H9 (cell line): ENCODE measurements around the gene CAMTA1. TPM values are rescaled to one million over a fixed set of nuclear protein-coding genes. Genes with fewer than 3 reads are reported as not detected.

ENCODE experiments used
- DNase-seq: peaks from one replicate; pipeline ENCODE4 v3.0.0-alpha.2; 2017
- H2AFZ ChIP-seq: one replicate; pipeline ENCODE4 v1.6.1; 2013; ENCODE audit warnings: mild to moderate bottlenecking, low read length, control low read depth, moderate library complexity
- H2AK5ac ChIP-seq: 2 replicates; pipeline ENCODE4 v1.6.1; 2013; ENCODE audit warnings: low read length, control low read depth, mixed read lengths; ENCODE audit not compliant: insufficient read length
- H2BK120ac ChIP-seq: one replicate; pipeline ENCODE4 v1.6.1; 2013; ENCODE audit warnings: low read depth, mild to moderate bottlenecking, low read length, control low read depth, inconsistent platforms; ENCODE audit not compliant: poor library complexity, severe bottlenecking
- H2BK12ac ChIP-seq: 2 replicates; pipeline ENCODE4 v1.6.1; 2013; ENCODE audit warnings: low read length, control low read depth, mixed read lengths, low read depth; ENCODE audit not compliant: insufficient read length
- H2BK15ac ChIP-seq: 2 replicates; pipeline ENCODE4 v1.6.1; 2013; ENCODE audit warnings: low read depth, low read length, control low read depth
- H2BK20ac ChIP-seq: one replicate; pipeline ENCODE4 v1.6.1; 2013; ENCODE audit warnings: low read depth, mild to moderate bottlenecking, low read length, control low read depth, inconsistent platforms; ENCODE audit not compliant: poor library complexity, severe bottlenecking
- H2BK5ac ChIP-seq: 2 replicates; pipeline ENCODE4 v1.6.1; 2013; ENCODE audit warnings: low read length, control low read depth, mixed read lengths; ENCODE audit not compliant: insufficient read length
- H3K14ac ChIP-seq: 2 replicates; pipeline ENCODE4 v1.6.1; 2013; ENCODE audit warnings: low read length, control low read depth; ENCODE audit not compliant: insufficient read depth
- H3K18ac ChIP-seq: 2 replicates; pipeline ENCODE4 v1.6.1; 2013; ENCODE audit warnings: low read depth, mild to moderate bottlenecking, mixed read lengths, low read length, control low read depth; ENCODE audit not compliant: insufficient read length
- H3K23ac ChIP-seq: 2 replicates; pipeline ENCODE4 v1.6.1; 2013; ENCODE audit warnings: low read length, control low read depth, mixed read lengths, low read depth; ENCODE audit not compliant: insufficient read length
- H3K23me2 ChIP-seq: 2 replicates; pipeline ENCODE4 v1.6.1; 2013; ENCODE audit warnings: low read depth, mild to moderate bottlenecking, mixed read lengths, low read length, control low read depth; ENCODE audit not compliant: insufficient read length, poor library complexity, severe bottlenecking
- H3K27ac ChIP-seq: 2 replicates; pipeline ENCODE4 v1.5.1; 2013; ENCODE audit warnings: low read length, control low read depth, mixed read lengths, low read depth; ENCODE audit not compliant: insufficient read length
- H3K27me3 ChIP-seq: 2 replicates; pipeline ENCODE4 v1.6.1; 2013; ENCODE audit warnings: low read length, control low read depth, inconsistent platforms; ENCODE audit not compliant: insufficient read depth
- H3K4ac ChIP-seq: 2 replicates; pipeline ENCODE4 v1.6.1; 2013; ENCODE audit warnings: low read depth, mild to moderate bottlenecking, control low read depth, inconsistent platforms, low read length, moderate library complexity
- H3K4me1 ChIP-seq: 2 replicates; pipeline ENCODE4 v1.6.1; 2013; ENCODE audit warnings: low read length, control low read depth, inconsistent platforms; ENCODE audit not compliant: insufficient read depth
- H3K4me2 ChIP-seq: 2 replicates; pipeline ENCODE4 v1.6.1; 2013; ENCODE audit warnings: low read length, control low read depth, mixed read lengths; ENCODE audit not compliant: insufficient read length, insufficient read depth
- H3K56ac ChIP-seq: 2 replicates; pipeline ENCODE4 v1.6.1; 2013; ENCODE audit warnings: low read depth, mild to moderate bottlenecking, mixed read lengths, low read length, control low read depth; ENCODE audit not compliant: insufficient read length
- H3K79me1 ChIP-seq: 2 replicates; pipeline ENCODE4 v1.6.1; 2013; ENCODE audit warnings: low read depth, mild to moderate bottlenecking, moderate library complexity, low read length, control low read depth, inconsistent platforms; ENCODE audit not compliant: insufficient read depth, poor library complexity, severe bottlenecking
- H3K79me2 ChIP-seq: 2 replicates; pipeline ENCODE4 v1.6.1; 2013; ENCODE audit warnings: low read length, control low read depth, inconsistent platforms; ENCODE audit not compliant: insufficient read depth
- H3K9ac ChIP-seq: 2 replicates; pipeline ENCODE4 v1.6.1; 2013; ENCODE audit warnings: low read length, control low read depth, mixed read lengths; ENCODE audit not compliant: insufficient read length; ENCODE audit errors: extremely low read depth
- H3K9me3 ChIP-seq: one replicate; pipeline ENCODE4 v1.6.1; 2013; ENCODE audit warnings: low read depth, low read length, inconsistent platforms; ENCODE audit not compliant: control insufficient read depth
- H3T11ph ChIP-seq: one replicate; pipeline ENCODE4 v1.6.1; 2013; ENCODE audit warnings: mild to moderate bottlenecking, low read length, control low read depth, inconsistent platforms
- H4K20me1 ChIP-seq: one replicate; pipeline ENCODE4 v1.6.1; 2013; ENCODE audit not compliant: control insufficient read depth, insufficient read length, insufficient read depth
- H4K5ac ChIP-seq: 2 replicates; pipeline ENCODE4 v1.6.1; 2013; ENCODE audit warnings: low read depth, mild to moderate bottlenecking, mixed read lengths, low read length, control low read depth; ENCODE audit not compliant: insufficient read length
- H4K8ac ChIP-seq: replicated peaks from 2 replicates; pipeline ENCODE4 v1.6.1; 2013; ENCODE audit warnings: low read length, control low read depth, mixed read lengths, low read depth; ENCODE audit not compliant: insufficient read length
- H4K91ac ChIP-seq: 2 replicates; pipeline ENCODE4 v1.6.1; 2013; ENCODE audit warnings: low read depth, mild to moderate bottlenecking, moderate library complexity, mixed read lengths, low read length, control low read depth; ENCODE audit not compliant: insufficient read length
- H3K27ac Mint-ChIP-seq, 3 experiments: 2 replicates in 2 of 3; 3 replicates in 1 of 3; pipeline ENCODE4 v1.8.0; 2020 to 2021; ENCODE audit warnings: mixed read lengths in 3 of 3, mild to moderate bottlenecking in 1 of 3, moderate library complexity in 1 of 3
- H3K27me3 Mint-ChIP-seq: 2 replicates; pipeline ENCODE4 v1.8.0; 2021; ENCODE audit warnings: low read depth, mild to moderate bottlenecking, moderate library complexity, mixed read lengths
- H3K36me3 Mint-ChIP-seq, 3 experiments: 2 replicates in 2 of 3; 3 replicates in 1 of 3; pipeline ENCODE4 v1.8.0; 2020 to 2021; ENCODE audit warnings: low read depth in 3 of 3, mixed read lengths in 3 of 3; ENCODE audit not compliant: insufficient read depth in 1 of 3
- H3K4me1 Mint-ChIP-seq, 2 experiments: 2 replicates each; pipeline ENCODE4 v1.8.0; 2020; ENCODE audit warnings: mixed read lengths in 2 of 2
- H3K4me3 Mint-ChIP-seq, 2 experiments: 2 replicates in 1 of 2; 3 replicates in 1 of 2; pipeline ENCODE4 v1.8.0; 2020 to 2021; ENCODE audit warnings: mild to moderate bottlenecking in 2 of 2, mixed read lengths in 2 of 2, moderate library complexity in 1 of 2
- H3K9me3 Mint-ChIP-seq, 2 experiments: 2 replicates in 1 of 2; 3 replicates in 1 of 2; pipeline ENCODE4 v1.8.0; 2020; ENCODE audit warnings: mild to moderate bottlenecking in 2 of 2, mixed read lengths in 2 of 2, moderate library complexity in 1 of 2
- WGBS: extraction: QIAGEN DNeasy Blood & Tissue Kit; methylation state at CpG from one replicate; pipeline ENCODE4 v1.1.7; 2013; ENCODE audit warnings: missing lambda C conversion rate, low lambda C conversion rate, mixed read lengths; ENCODE audit not compliant: insufficient read length; ENCODE audit errors: extremely low coverage; 5-methylcytosine and 5-hydroxymethylcytosine counted together
- total RNA-seq: library from RNA; stranded (reverse); gene quantifications from 2 replicates; pipeline ENCODE4 v1.2.1, GENCODE V29; 2021
- TF ChIP-seq, protein P1 (sequence below): fragments of 200-600 bp; sonication (generic); conservative IDR thresholded peaks from 3 replicates; pipeline ENCODE4 v1.8.0; 2021; ENCODE audit warnings: antibody characterized with exemption, mild to moderate bottlenecking

The CAMTA1 gene
- total RNA-seq, 1 experiment from 2014 or later: 115 TPM

DNA sequence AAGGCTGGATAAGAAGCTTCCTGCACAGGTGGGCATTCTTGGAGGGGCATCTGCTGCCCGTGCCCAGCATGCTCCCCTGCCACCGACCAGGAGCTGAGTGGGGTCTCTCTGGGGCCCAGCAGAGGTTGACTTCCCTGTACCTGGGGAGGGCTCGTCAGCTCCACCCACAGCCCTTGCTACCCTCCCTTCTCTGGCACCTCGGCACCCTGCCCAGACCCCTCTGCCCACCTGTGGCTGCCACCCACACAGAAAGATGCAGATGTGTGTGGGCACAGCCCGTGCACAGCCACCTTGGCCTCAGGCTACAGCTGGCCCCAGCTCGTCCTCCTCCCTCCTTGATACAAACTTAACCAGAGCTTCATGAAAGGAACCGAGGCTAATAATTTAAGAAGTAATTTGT lies 744.7 kb downstream of the CAMTA1 start:
- no peak overlapping the region for H2BK20ac ChIP-seq
- Mint-ChIP-seq H3K4me1 (peaks cover 16 to 28% of the 10 kb centered on the region in 2 experiments), H3K36me3 (no peaks in the 10 kb centered on the region), H3K27ac (no peak overlapping the region), H3K27me3 (no peaks in the 10 kb centered on the region), H3K9me3 (no peaks in the 10 kb centered on the region; a peak in 1 of 5 replicates), H3K4me3 (no peak overlapping the region)
- H3K4me1 ChIP-seq: no peaks in the 10 kb centered on the region
- no peaks in the 10 kb centered on the region for H3K27me3 ChIP-seq
- no peak overlapping the region for H4K8ac ChIP-seq
- H4K20me1 ChIP-seq: no peaks in the 10 kb centered on the region
- no peaks in the 10 kb centered on the region for H3K9me3 ChIP-seq
- H3K4me2 ChIP-seq: no peak overlapping the region
- TF ChIP-seq, protein P1, sequence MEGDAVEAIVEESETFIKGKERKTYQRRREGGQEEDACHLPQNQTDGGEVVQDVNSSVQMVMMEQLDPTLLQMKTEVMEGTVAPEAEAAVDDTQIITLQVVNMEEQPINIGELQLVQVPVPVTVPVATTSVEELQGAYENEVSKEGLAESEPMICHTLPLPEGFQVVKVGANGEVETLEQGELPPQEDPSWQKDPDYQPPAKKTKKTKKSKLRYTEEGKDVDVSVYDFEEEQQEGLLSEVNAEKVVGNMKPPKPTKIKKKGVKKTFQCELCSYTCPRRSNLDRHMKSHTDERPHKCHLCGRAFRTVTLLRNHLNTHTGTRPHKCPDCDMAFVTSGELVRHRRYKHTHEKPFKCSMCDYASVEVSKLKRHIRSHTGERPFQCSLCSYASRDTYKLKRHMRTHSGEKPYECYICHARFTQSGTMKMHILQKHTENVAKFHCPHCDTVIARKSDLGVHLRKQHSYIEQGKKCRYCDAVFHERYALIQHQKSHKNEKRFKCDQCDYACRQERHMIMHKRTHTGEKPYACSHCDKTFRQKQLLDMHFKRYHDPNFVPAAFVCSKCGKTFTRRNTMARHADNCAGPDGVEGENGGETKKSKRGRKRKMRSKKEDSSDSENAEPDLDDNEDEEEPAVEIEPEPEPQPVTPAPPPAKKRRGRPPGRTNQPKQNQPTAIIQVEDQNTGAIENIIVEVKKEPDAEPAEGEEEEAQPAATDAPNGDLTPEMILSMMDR: no peak
- DNase-seq: no peak
- no peak overlapping the region for H2BK120ac ChIP-seq
- H2AK5ac ChIP-seq: no peak overlapping the region
- H3K79me2 ChIP-seq: no peaks in the 10 kb centered on the region
- no peak overlapping the region for H2BK5ac ChIP-seq
- no peak overlapping the region for H2BK15ac ChIP-seq
- no peak overlapping the region for H3K9ac ChIP-seq
- H3K23ac ChIP-seq: no peak overlapping the region
- no peak overlapping the region for H3K27ac ChIP-seq
- no peak overlapping the region for H4K5ac ChIP-seq
- no peak overlapping the region for H3K56ac ChIP-seq
- H2AFZ ChIP-seq: no peak overlapping the region
- H3K79me1 ChIP-seq: no peaks in the 10 kb centered on the region
- H3K23me2 ChIP-seq: no peaks in the 10 kb centered on the region
- WGBS: no CpG with 5 or more reads among the region's 7 CpGs
- no peak overlapping the region for H2BK12ac ChIP-seq
- H3K4ac ChIP-seq: no peak overlapping the region
- H3K14ac ChIP-seq: peak overlapping the region; percentile 12; the same call in 1 of the 2 replicates
- H4K91ac ChIP-seq: no peak overlapping the region
- no peak overlapping the region for H3T11ph ChIP-seq
- no peak overlapping the region for H3K18ac ChIP-seq
